Duodenal mucosa (tissue), 2 donors: ENCODE data around the gene OXT.

Source experiments
- H3K27ac ChIP-seq: one replicate; pipeline ENCODE4 v1.7.0; 2013; ENCODE audit warnings: low read depth, low read length
- H3K27me3 ChIP-seq, 2 donors: one replicate each; pipeline ENCODE4 v1.7.0; 2013; ENCODE audit warnings: low read length in 2 of 2, control low read depth in 1 of 2; ENCODE audit not compliant: insufficient read depth in 2 of 2, control insufficient read depth in 1 of 2
- H3K36me3 ChIP-seq, 2 donors: one replicate each; pipeline ENCODE4 v1.7.0; 2013; ENCODE audit warnings: low read length in 2 of 2, control low read depth in 1 of 2; ENCODE audit not compliant: insufficient read depth in 2 of 2, control insufficient read depth in 1 of 2
- H3K4me1 ChIP-seq, 2 donors: one replicate each; pipeline ENCODE4 v1.7.0; 2013; ENCODE audit warnings: low read length in 2 of 2, control low read depth in 1 of 2; ENCODE audit not compliant: insufficient read depth in 2 of 2, control insufficient read depth in 1 of 2
- H3K4me3 ChIP-seq, 2 donors: one replicate each; pipeline ENCODE4 v1.7.0; 2013; ENCODE audit warnings: low read length in 2 of 2, low read depth in 1 of 2
- H3K9ac ChIP-seq, 2 donors: one replicate each; pipeline ENCODE4 v1.7.0; 2013; ENCODE audit warnings: low read length in 2 of 2, low read depth in 1 of 2
- H3K9me3 ChIP-seq, 2 donors: one replicate each; pipeline ENCODE4 v1.7.0; 2013; ENCODE audit warnings: low read length in 2 of 2, control low read depth in 1 of 2; ENCODE audit not compliant: control insufficient read depth in 1 of 2

Gene OXT

DNA sequence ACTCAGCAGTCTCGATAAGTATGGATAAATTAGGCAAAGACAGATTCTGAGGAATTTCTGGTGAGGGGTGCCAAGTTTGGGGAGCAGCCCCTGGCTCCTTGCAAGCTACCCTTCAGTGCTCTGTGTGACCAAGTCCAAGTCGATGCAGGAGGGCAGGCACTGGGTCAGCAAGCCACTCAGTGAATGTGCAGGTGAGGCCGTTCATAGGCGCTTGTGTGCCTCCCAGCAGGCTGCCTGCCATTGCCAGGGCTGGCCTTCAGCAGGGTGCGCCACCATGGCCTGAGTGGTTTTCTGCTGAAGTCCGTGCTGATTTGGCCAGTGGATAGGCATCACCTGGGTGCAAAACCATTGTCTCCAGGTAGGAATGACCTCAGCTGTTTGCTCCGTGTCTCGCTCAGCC, 31.3 kb upstream of the OXT start:
- Histone ChIP-seq H3K36me3 (peaks cover 38 to 56% of the 10 kb centered on the region in 2 donors), H3K9me3 (no peaks in the 10 kb centered on the region), H3K27ac (no peak overlapping the region), H3K27me3 (no peaks in the 10 kb centered on the region), H3K4me3 (no peak overlapping the region), H3K4me1 (peaks cover 1% of the 10 kb centered on the region in 2 donors), H3K9ac (no peak overlapping the region)

DNA sequence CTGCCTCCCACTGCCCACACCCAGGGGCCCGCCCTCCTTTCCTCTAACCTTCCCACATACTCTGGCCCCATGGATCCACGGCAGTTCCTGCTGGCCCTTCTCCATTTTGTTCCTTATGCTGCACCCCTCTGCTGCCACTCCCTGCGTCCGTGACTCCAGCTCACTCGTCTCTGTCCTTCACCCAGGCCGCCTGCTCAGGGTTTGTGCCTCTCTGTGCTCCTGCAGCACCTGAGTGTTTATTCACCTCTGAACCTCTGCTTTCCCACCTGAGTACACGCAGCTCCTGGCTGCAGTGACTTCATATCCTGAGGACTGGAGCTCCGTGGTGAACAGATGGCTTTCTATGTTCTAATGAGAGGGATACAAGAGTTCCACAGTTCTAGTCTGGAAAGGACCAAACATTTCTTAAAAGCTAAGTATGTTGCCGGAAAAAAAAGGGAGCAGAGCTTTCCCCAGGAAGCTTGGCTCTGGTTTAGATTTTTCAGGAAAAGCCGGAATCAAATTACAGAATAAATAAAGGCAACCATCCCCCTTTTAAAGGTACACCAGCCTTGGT, 29.5 kb upstream of the OXT start:
- Histone ChIP-seq H3K4me3 (no peak overlapping the region), H3K4me1 (peaks cover 4 to 9% of the 10 kb centered on the region in 2 donors), H3K36me3 (peaks cover 21 to 37% of the 10 kb centered on the region in 2 donors), H3K27ac (peak overlapping the region; percentile 59), H3K27me3 (no peaks in the 10 kb centered on the region), H3K9me3 (no peaks in the 10 kb centered on the region), H3K9ac (no peak overlapping the region)

DNA sequence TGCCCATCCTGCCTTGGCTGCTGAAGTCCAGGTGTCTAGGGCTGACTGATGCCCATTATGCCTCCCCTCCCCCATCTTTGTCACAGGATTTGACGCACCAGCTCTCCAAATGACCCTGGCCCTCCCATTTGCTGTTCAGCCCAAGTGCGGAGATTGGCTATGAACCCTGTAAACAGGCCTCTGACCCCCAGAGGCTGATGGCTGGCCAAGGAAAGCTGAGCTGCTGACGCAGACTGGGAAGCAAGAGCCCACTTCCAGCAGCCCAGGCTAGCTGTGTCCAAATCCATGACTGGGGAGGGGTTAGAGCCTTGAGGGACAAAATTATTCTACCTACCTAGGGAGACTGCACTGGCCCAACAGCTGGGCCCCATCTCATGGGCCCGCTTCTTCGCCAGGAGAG, 28.8 kb upstream of the OXT start:
- Histone ChIP-seq H3K4me1 (peaks cover 4 to 14% of the 10 kb centered on the region in 2 donors), H3K27me3 (no peaks in the 10 kb centered on the region), H3K36me3 (peaks cover 17 to 32% of the 10 kb centered on the region in 2 donors), H3K9me3 (no peaks in the 10 kb centered on the region), H3K4me3 (no peak overlapping the region), H3K27ac (no peak overlapping the region), H3K9ac (no peak overlapping the region)

DNA sequence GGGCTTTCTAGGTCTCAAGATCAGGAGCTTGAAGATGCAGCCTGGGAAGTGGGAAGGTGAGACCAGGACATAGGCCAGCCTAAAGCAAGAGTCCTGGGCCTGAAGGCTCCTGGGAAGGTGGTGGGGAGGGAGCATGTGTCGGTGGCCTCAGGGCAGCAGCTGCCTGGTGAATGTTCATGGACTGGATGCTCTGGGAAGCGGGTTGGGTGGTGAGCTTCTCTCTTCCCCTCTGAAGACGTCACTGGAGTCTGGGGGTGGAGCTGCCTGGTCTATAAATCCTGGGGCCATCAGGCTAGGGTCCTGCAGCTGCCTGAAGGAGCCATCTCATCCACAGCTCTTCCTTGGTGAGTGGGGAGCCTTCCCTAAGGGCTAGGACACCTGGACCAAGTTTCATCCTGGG, 28.1 kb upstream of the OXT start, which contains the start of gene GNRH2:
Gene GNRH2, plus strand, starts transcription at position 301 of the 400 bp plus-strand sequence. CDS start 793 bp downstream, outside the sequence.
- H3K27ac ChIP-seq, result no peak within 1 kb of the TSS
- H3K36me3 ChIP-seq, result peaks cover 13 to 32% of the 10 kb centered on the region in 2 donors
- peaks cover 6 to 17% of the 10 kb centered on the region in 2 donors for H3K4me1 ChIP-seq
- H3K27me3 ChIP-seq, result no peaks in the 10 kb centered on the region
- no peaks in the 10 kb centered on the region for H3K9me3 ChIP-seq
- H3K4me3 ChIP-seq, result no peak within 1 kb of the TSS
- no peak within 1 kb of the TSS for H3K9ac ChIP-seq

DNA sequence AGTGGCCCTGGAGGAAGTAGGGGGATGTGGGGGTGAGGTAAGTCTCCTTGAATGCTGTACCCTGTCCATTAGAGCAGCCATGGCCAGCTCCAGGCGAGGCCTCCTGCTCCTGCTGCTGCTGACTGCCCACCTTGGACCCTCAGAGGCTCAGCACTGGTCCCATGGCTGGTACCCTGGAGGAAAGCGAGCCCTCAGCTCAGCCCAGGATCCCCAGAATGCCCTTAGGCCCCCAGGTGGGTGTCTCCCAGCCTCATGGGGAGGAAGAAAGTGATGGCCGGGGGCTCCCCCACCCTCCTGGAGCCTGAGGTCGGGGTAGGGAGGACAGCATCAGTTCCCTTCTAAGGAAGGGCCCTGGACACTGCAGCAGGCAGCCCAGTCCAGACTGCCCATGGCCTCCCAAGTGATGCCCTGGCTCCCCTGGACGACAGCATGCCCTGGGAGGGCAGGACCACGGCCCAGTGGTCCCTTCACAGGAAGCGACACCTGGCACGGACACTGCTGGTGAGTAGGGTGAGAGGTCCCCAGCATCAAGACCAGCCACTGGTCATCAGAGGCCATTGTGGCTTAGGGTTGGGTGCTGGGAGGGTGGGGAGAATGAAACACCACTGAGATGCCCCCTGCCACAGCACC, 27.0 kb upstream of the OXT start:
- H3K9ac ChIP-seq, result no peak overlapping the region
- no peaks in the 10 kb centered on the region for H3K9me3 ChIP-seq
- H3K36me3 ChIP-seq, result peaks cover 13 to 29% of the 10 kb centered on the region in 2 donors
- H3K27ac ChIP-seq, result no peak overlapping the region
- H3K4me3 ChIP-seq, result no peak overlapping the region
- no peaks in the 10 kb centered on the region for H3K27me3 ChIP-seq
- peaks cover 6 to 17% of the 10 kb centered on the region in 2 donors for H3K4me1 ChIP-seq

DNA sequence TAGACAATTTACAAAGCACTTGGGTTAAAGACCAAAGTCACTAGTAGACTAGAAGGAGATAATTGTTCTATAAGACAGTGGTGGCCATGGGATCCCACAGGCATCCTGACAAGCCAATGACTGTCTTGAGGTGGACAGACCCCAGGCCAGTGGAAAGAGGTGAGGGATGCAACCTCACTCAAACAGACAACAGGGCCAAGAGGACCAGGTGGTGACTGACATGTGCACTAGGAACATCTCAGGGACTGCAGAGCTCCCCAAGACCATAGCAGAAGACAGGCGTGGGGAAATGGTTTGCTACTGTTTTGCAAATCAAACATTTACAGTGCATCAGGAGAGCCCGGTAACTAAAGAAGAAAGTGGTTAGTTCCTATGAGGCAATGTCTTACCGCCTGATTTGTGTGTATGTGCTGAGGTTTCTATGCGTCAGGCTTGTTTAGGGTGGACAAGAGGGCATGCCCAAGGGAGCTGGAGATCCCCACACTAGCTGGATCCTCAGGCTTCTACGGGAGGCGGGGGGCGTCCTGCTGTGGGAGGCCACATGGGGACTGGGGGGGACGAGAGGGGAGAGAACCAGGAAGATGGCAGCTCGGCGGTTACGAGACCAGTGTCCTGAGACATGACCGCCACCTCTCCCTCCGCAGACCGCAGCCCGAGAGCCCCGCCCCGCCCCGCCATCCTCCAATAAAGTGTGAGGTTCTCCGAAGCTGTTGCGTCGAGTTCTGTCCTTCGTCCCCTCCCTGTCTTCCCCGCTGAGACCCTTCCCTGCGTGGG, 26.2 kb upstream of the OXT start:
- Histone ChIP-seq H3K4me3 (peak overlapping the region; percentile 80 to 91), H3K9ac (peak overlapping the region; percentile 60 to 61), H3K36me3 (peaks cover 20 to 29% of the 10 kb centered on the region in 2 donors), H3K27me3 (no peaks in the 10 kb centered on the region), H3K9me3 (no peaks in the 10 kb centered on the region), H3K27ac (peak overlapping the region; percentile 91), H3K4me1 (peaks cover 6 to 17% of the 10 kb centered on the region in 2 donors)

DNA sequence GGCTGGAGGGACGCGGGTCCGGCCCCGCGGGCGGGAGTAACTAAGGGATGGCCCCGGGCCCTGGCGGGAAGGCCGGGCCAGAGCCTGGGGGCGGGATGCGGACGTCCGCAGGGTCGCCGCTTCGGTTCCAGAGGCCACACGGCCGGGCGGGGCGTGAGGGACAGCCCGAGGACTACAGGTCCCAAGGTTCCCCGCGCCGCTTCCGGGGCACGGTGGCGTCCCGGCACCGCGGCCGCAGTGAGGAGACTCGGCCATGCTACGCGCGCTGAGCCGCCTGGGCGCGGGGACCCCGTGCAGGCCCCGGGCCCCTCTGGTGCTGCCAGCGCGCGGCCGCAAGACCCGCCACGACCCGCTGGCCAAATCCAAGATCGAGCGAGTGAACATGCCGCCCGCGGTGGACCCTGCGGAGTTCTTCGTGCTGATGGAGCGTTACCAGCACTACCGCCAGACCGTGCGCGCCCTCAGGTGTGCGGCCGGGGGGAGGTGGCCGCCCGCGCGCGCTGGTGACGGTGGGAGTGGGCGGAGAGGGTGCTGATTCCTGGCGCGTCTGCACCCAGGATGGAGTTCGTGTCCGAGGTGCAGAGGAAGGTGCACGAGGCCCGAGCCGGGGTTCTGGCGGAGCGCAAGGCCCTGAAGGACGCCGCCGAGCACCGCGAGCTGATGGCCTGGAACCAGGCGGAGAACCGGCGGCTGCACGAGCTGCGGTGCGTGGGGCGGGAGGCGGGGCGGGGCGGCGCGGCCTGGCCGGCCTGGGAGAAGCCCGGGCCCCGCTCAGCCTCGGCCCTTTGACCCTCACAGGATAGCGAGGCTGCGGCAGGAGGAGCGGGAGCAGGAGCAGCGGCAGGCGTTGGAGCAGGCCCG, 25.4 kb upstream of the OXT start, which contains the start of gene MRPS26:
Gene MRPS26, plus strand, starts transcription at position 237 of the 861 bp plus-strand sequence. Its CDS starts 17 bp downstream, at position 254.
- Histone ChIP-seq H3K9me3 (no peaks in the 10 kb centered on the region), H3K4me3 (peak within 1 kb of the TSS; percentile 80 to 91), H3K27me3 (no peaks in the 10 kb centered on the region), H3K27ac (peak within 1 kb of the TSS; percentile 91), H3K9ac (peak within 1 kb of the TSS; percentile 61 to 89), H3K36me3 (peaks cover 20 to 25% of the 10 kb centered on the region in 2 donors), H3K4me1 (peaks cover 6 to 17% of the 10 kb centered on the region in 2 donors)

DNA sequence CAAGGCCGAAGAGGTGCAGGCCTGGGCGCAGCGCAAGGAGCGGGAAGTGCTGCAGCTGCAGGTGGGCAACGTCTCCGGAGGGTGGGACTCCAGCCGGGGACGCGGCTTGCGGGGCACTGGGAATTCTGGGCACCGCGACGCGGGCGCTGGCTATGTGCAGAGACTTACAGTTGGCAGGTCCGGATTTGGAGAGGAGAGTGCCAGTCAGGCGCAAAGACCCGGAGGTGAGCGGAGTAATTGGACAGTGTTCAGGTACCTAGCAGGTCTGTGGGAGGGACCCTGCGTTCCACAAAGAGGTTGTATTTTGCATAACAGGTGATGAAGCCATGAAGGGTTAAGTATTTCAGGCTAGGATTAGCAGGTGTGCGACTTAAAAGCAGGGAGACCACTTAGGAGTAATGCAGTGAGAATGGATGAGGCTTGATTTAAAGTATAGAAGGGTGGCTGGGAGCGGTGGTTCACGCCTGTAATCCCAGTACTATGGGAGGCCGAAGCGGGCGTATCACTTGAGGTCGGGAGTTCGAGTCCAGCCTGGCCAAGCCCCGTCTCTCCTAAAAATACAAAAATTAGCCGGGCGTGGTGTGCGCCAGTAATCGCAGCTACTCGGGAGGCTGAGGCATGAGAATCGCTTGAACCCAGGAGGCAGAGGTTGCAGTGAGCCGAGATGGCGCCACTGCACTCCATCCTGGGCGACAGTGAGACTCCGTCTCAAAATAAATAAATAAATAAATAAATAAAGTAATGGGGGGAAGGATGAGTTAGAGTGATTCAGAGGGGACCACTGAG, 24.6 kb upstream of the OXT start:
- peak overlapping the region; percentile 36 to 89 for H3K9ac ChIP-seq
- no peaks in the 10 kb centered on the region for H3K9me3 ChIP-seq
- H3K27ac ChIP-seq, result no peak overlapping the region
- peaks cover 20 to 25% of the 10 kb centered on the region in 2 donors for H3K36me3 ChIP-seq
- peaks cover 6 to 17% of the 10 kb centered on the region in 2 donors for H3K4me1 ChIP-seq
- H3K4me3 ChIP-seq, result peak overlapping the region; percentile 80 to 91
- H3K27me3 ChIP-seq, result no peaks in the 10 kb centered on the region
